WI38 (cell line): ENCODE measurements around the gene C1QTNF1.

ENCODE experiments used
- H3K4me3 ChIP-seq: 2 replicates; pipeline ENCODE4 v1.5.1; 2011; ENCODE audit warnings: low read depth, mild to moderate bottlenecking, control low read depth, low read length
- CTCF ChIP-seq: IDR thresholded peaks from 2 replicates; pipeline ENCODE4 v1.5.1; 2012; ENCODE audit warnings: low read depth, mild to moderate bottlenecking, control low read depth, low read length

C1QTNF1 gene

GRCh38 chr17:79046197-79046915, 22.4 kb downstream of the C1QTNF1 start:
- H3K4me3 ChIP-seq, result no peak overlapping the region
- TF ChIP-seq CTCF, result no peak

- no peak overlapping the region for H3K4me3 ChIP-seq
- no peak for TF ChIP-seq CTCF
These were observed 22.9 kb downstream of the C1QTNF1 start for GRCh38 chr17:79046916-79047280.

- H3K4me3 ChIP-seq, result no peak overlapping the region
These were observed 23.4 kb downstream of the C1QTNF1 start for GRCh38 chr17:79047291-79047920.

GRCh38 chr17:79047923-79048825, 24.2 kb downstream of the C1QTNF1 start:
- TF ChIP-seq CTCF, result no peak
- H3K4me3 ChIP-seq, result no peak overlapping the region

More at GRCh38 chr17:79047291-79047920, 23.4 kb downstream of the C1QTNF1 start:
- no peak for TF ChIP-seq CTCF

- no peak overlapping the region for H3K4me3 ChIP-seq
- TF ChIP-seq CTCF, result no peak
These were observed 25.1 kb downstream of the C1QTNF1 start for GRCh38 chr17:79048826-79049755.

- TF ChIP-seq CTCF, result no peak
- H3K4me3 ChIP-seq, result no peak overlapping the region
These were observed 25.9 kb downstream of the C1QTNF1 start for GRCh38 chr17:79049821-79050220.
